GM12892 (cell line): ENCODE results near the gene CCDC144A.
"Not testable (repeated sequence)": the region's sequence is repeated elsewhere in the genome, so short reads cannot be mapped to it uniquely, and the experiment has no call there.

Source experiments
- DNase-seq: peaks from one replicate; pipeline ENCODE4 v3.0.0; 2011; ENCODE audit not compliant: insufficient read length
- FAIRE-seq: peaks from 2 replicates; lab custom pipeline; 2011; peaks lifted over from hg19 to GRCh38; lab: Jason Lieb, UNC

Gene CCDC144A

GRCh38 chr17:16697603-16698002 is 7.6 kb downstream of the CCDC144A start:
- FAIRE-seq, DNase-seq: not testable (repeated sequence)

- not testable (repeated sequence) for DNase-seq, FAIRE-seq
These were observed 55.6 kb downstream of the CCDC144A start for GRCh38 chr17:16745492-16746203.

- FAIRE-seq, DNase-seq: not testable (repeated sequence)
These were observed 56.5 kb downstream of the CCDC144A start for GRCh38 chr17:16746571-16746970.

- not testable (repeated sequence) for FAIRE-seq, DNase-seq
These were observed 60.5 kb downstream of the CCDC144A start for GRCh38 chr17:16750515-16750914.

GRCh38 chr17:16751224-16751923 is 61.3 kb downstream of the CCDC144A start:
- not testable (repeated sequence) for DNase-seq, FAIRE-seq

- not testable (repeated sequence) for DNase-seq, FAIRE-seq
These were observed 61.9 kb downstream of the CCDC144A start for GRCh38 chr17:16751924-16752287.

- FAIRE-seq = not testable (repeated sequence)
These were observed 67.5 kb downstream of the CCDC144A start for GRCh38 chr17:16757520-16757919.

GRCh38 chr17:16758177-16758576 is 68.1 kb downstream of the CCDC144A start:
- FAIRE-seq, DNase-seq: not testable (repeated sequence)

More at GRCh38 chr17:16757520-16757919, 67.5 kb downstream of the CCDC144A start:
- not testable (repeated sequence) for DNase-seq

- not testable (repeated sequence) for FAIRE-seq, DNase-seq
These were observed 78.5 kb downstream of the CCDC144A start for GRCh38 chr17:16768290-16769175.

- FAIRE-seq, DNase-seq: not testable (repeated sequence)
These were observed 82.5 kb downstream of the CCDC144A start for GRCh38 chr17:16772394-16773145.

GRCh38 chr17:16773146-16773522 is 83.1 kb downstream of the CCDC144A start:
- FAIRE-seq, DNase-seq: not testable (repeated sequence)

- FAIRE-seq, DNase-seq: not testable (repeated sequence)
These were observed 97.8 kb downstream of the CCDC144A start for GRCh38 chr17:16787851-16788250.

GRCh38 chr17:16788889-16789536 is 99.0 kb downstream of the CCDC144A start:
- not testable (repeated sequence) for FAIRE-seq, DNase-seq

- not testable (repeated sequence) for FAIRE-seq, DNase-seq
These were observed 99.6 kb downstream of the CCDC144A start for GRCh38 chr17:16789622-16790021.

GRCh38 chr17:16790313-16790871 is 100.4 kb downstream of the CCDC144A start:
- not testable (repeated sequence) for DNase-seq, FAIRE-seq

- FAIRE-seq, DNase-seq: not testable (repeated sequence)
These were observed 104.2 kb downstream of the CCDC144A start for GRCh38 chr17:16794215-16794614.

GRCh38 chr17:16795894-16796293 is 105.9 kb downstream of the CCDC144A start:
- DNase-seq, FAIRE-seq: not testable (repeated sequence)

GRCh38 chr17:16804851-16805250 is 114.8 kb downstream of the CCDC144A start:
- DNase-seq, FAIRE-seq: not testable (repeated sequence)
